Measurements from ENCODE around the gene GMCL2.

GMCL2 gene

GRCh38 chr5:178208540-178209227 is 21.5 kb upstream of the GMCL2 start:
- H3K36me3 ChIP-seq = peaks cover 84% of the 10 kb centered on the region
- no peak overlapping the region for H3K4me2 ChIP-seq
- peaks cover 27% of the 10 kb centered on the region for H3K4me1 ChIP-seq
- no peaks in the 10 kb centered on the region for H3K27me3 ChIP-seq
- H4K20me1 ChIP-seq = peaks cover 91% of the 10 kb centered on the region
- no peak overlapping the region for H3K4me3 ChIP-seq
- H3K9me3 ChIP-seq = no peaks in the 10 kb centered on the region
- H3K27ac ChIP-seq = no peak overlapping the region
- no peak for TF ChIP-seq Cebpa-rat (IDR thresholded peaks at IDR 0.05)
- H3K9ac ChIP-seq = no peak overlapping the region

GRCh38 chr5:178207917-178208280 is 20.7 kb upstream of the GMCL2 start:
- Histone ChIP-seq H3K9ac (no peak overlapping the region), H3K27ac (no peak overlapping the region), H3K4me3 (no peak overlapping the region), H3K9me3 (no peaks in the 10 kb centered on the region), H4K20me1 (peaks cover 84% of the 10 kb centered on the region), H3K4me2 (peak overlapping the region; percentile 30; the same call in 1 of the 2 replicates), H3K4me1 (peaks cover 24% of the 10 kb centered on the region), H3K27me3 (no peaks in the 10 kb centered on the region), H3K36me3 (peaks cover 77% of the 10 kb centered on the region)
- TF ChIP-seq Cebpa-rat (IDR thresholded peaks at IDR 0.05) = no peak

GRCh38 chr5:178207183-178207916 is 20.2 kb upstream of the GMCL2 start:
- Histone ChIP-seq H3K4me3 (peak overlapping the region; percentile 88; the same call in 1 of the 2 replicates), H4K20me1 (peaks cover 78% of the 10 kb centered on the region), H3K27me3 (no peaks in the 10 kb centered on the region), H3K9me3 (no peaks in the 10 kb centered on the region), H3K36me3 (peaks cover 71% of the 10 kb centered on the region), H3K9ac (peak overlapping the region; percentile 98; the same call in 1 of the 2 replicates), H3K4me1 (peaks cover 25% of the 10 kb centered on the region), H3K27ac (no peak overlapping the region), H3K4me2 (peak overlapping the region; percentile 92)
- TF ChIP-seq Cebpa-rat (IDR thresholded peaks at IDR 0.05) = no peak

- H4K20me1 ChIP-seq = peaks cover 69% of the 10 kb centered on the region
- peaks cover 62% of the 10 kb centered on the region for H3K36me3 ChIP-seq
- H3K9ac ChIP-seq = peak overlapping the region; percentile 98
Measured at GRCh38 chr5:178206166-178207101, 19.3 kb upstream of the GMCL2 start.

GRCh38 chr5:178205749-178206047 is 18.5 kb upstream of the GMCL2 start:
- H3K4me3 ChIP-seq = peak overlapping the region; percentile 88
- peak overlapping the region; percentile 97 for H3K27ac ChIP-seq

More at GRCh38 chr5:178206166-178207101, 19.3 kb upstream of the GMCL2 start:
- peak overlapping the region; percentile 88 for H3K4me3 ChIP-seq
- H3K4me2 ChIP-seq = peak overlapping the region; percentile 92
- no peak for TF ChIP-seq Cebpa-rat (IDR thresholded peaks at IDR 0.05)
- H3K27ac ChIP-seq = no peak overlapping the region
- H3K4me1 ChIP-seq = peaks cover 30% of the 10 kb centered on the region
- no peaks in the 10 kb centered on the region for H3K27me3 ChIP-seq
- H3K9me3 ChIP-seq = no peaks in the 10 kb centered on the region

GRCh38 chr5:178204935-178205748 is 18.0 kb upstream of the GMCL2 start:
- peak overlapping the region; percentile 88 for H3K4me3 ChIP-seq
- H3K9me3 ChIP-seq = no peaks in the 10 kb centered on the region
- peaks cover 30% of the 10 kb centered on the region for H3K4me1 ChIP-seq
- TF ChIP-seq Cebpa-rat (IDR thresholded peaks at IDR 0.05) = no peak
- H4K20me1 ChIP-seq = peaks cover 56% of the 10 kb centered on the region
- peak overlapping the region; percentile 97 for H3K27ac ChIP-seq
- H3K9ac ChIP-seq = peak overlapping the region; percentile 98
- peak overlapping the region; percentile 92 for H3K4me2 ChIP-seq
- H3K27me3 ChIP-seq = no peaks in the 10 kb centered on the region
- peaks cover 49% of the 10 kb centered on the region for H3K36me3 ChIP-seq

More at GRCh38 chr5:178205749-178206047, 18.5 kb upstream of the GMCL2 start:
- no peak for TF ChIP-seq Cebpa-rat (IDR thresholded peaks at IDR 0.05)
- Histone ChIP-seq H3K36me3 (peaks cover 55% of the 10 kb centered on the region), H4K20me1 (peaks cover 62% of the 10 kb centered on the region), H3K27me3 (no peaks in the 10 kb centered on the region), H3K4me1 (peaks cover 30% of the 10 kb centered on the region), H3K9me3 (no peaks in the 10 kb centered on the region), H3K4me2 (peak overlapping the region; percentile 92), H3K9ac (peak overlapping the region; percentile 98)

- Histone ChIP-seq H3K27me3 (no peaks in the 10 kb centered on the region), H3K4me1 (peaks cover 30% of the 10 kb centered on the region), H3K9ac (peak within 1 kb of the TSS; percentile 98), H3K4me2 (peak within 1 kb of the TSS; percentile 92), H3K4me3 (peak within 1 kb of the TSS; percentile 88), H3K9me3 (no peaks in the 10 kb centered on the region), H3K27ac (peak within 1 kb of the TSS; percentile 97), H4K20me1 (peaks cover 48% of the 10 kb centered on the region), H3K36me3 (peaks cover 41% of the 10 kb centered on the region)
- TF ChIP-seq Cebpa-rat (IDR thresholded peaks at IDR 0.05) = no peak
Measured at GRCh38 chr5:178204182-178204934, 17.2 kb upstream of the GMCL2 start, which contains the start of gene HNRNPAB. HNRNPAB (plus strand) TSS chr5:178204533; CDS start chr5:178204838, 305 bp downstream.

- Histone ChIP-seq H3K27ac (peak overlapping the region; percentile 97), H3K9me3 (no peaks in the 10 kb centered on the region)
Measured at GRCh38 chr5:178203670-178204181, 16.6 kb upstream of the GMCL2 start.

More at GRCh38 chr5:178203670-178204181, 16.6 kb upstream of the GMCL2 start:
- Histone ChIP-seq H3K27me3 (no peaks in the 10 kb centered on the region), H3K4me2 (peak overlapping the region; percentile 82), H4K20me1 (peaks cover 42% of the 10 kb centered on the region), H3K4me3 (peak overlapping the region; percentile 88), H3K4me1 (peaks cover 30% of the 10 kb centered on the region), H3K9ac (peak overlapping the region; percentile 98), H3K36me3 (peaks cover 35% of the 10 kb centered on the region)
- TF ChIP-seq Cebpa-rat (IDR thresholded peaks at IDR 0.05) = no peak
